ENCODE measurements around the gene CCDC83.

CCDC83 gene

GRCh38 chr11:85941380-85941973 lies 86.3 kb downstream of the CCDC83 start (continued):
- TF ChIP-seq, protein P1, sequence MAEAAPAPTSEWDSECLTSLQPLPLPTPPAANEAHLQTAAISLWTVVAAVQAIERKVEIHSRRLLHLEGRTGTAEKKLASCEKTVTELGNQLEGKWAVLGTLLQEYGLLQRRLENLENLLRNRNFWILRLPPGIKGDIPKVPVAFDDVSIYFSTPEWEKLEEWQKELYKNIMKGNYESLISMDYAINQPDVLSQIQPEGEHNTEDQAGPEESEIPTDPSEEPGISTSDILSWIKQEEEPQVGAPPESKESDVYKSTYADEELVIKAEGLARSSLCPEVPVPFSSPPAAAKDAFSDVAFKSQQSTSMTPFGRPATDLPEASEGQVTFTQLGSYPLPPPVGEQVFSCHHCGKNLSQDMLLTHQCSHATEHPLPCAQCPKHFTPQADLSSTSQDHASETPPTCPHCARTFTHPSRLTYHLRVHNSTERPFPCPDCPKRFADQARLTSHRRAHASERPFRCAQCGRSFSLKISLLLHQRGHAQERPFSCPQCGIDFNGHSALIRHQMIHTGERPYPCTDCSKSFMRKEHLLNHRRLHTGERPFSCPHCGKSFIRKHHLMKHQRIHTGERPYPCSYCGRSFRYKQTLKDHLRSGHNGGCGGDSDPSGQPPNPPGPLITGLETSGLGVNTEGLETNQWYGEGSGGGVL (tag by site-specific recombination; IDR thresholded peaks at IDR 0.05): no peak
- TF ChIP-seq ZBTB17 (tag by site-specific recombination; IDR thresholded peaks at IDR 0.05) (no peak), ZFHX2 (tag by site-specific recombination; conservative IDR thresholded peaks at IDR 0.05) (no peak), SCRT2 (tag by site-specific recombination; IDR thresholded peaks at IDR 0.05) (no peak), ZBTB21 (tag by site-specific recombination; IDR thresholded peaks at IDR 0.05) (no peak), GLI2 (tag by site-specific recombination; IDR thresholded peaks at IDR 0.05; ENCODE audit: borderline replicate concordance, low read depth) (no peak), ZNF677 (tag by site-specific recombination; IDR thresholded peaks at IDR 0.05) (no peak), CTCF (tag by site-specific recombination; IDR thresholded peaks at IDR 0.05) (peak; percentile 47), ZNF311 (tag by site-specific recombination; IDR thresholded peaks at IDR 0.05; ENCODE audit: borderline replicate concordance) (no peak), ZNF18 (tag by site-specific recombination; IDR thresholded peaks at IDR 0.05) (no peak), ZNF629 (tag by site-specific recombination; IDR thresholded peaks at IDR 0.05) (no peak), ZBTB20 (tag by site-specific recombination; IDR thresholded peaks at IDR 0.05) (peak; percentile 56), ZNF112 (tag by site-specific recombination; IDR thresholded peaks at IDR 0.05) (no peak), ZBTB8A (tag by site-specific recombination; IDR thresholded peaks at IDR 0.05) (no peak), ZNF449 (tag by site-specific recombination; IDR thresholded peaks at IDR 0.05) (no peak), ZSCAN16 (tag by site-specific recombination; IDR thresholded peaks at IDR 0.05) (no peak), REST (tag by site-specific recombination; IDR thresholded peaks at IDR 0.05) (peak; percentile 54), ZBTB1 (tag by site-specific recombination; IDR thresholded peaks at IDR 0.05) (no peak)
- TF ChIP-seq, protein P2, sequence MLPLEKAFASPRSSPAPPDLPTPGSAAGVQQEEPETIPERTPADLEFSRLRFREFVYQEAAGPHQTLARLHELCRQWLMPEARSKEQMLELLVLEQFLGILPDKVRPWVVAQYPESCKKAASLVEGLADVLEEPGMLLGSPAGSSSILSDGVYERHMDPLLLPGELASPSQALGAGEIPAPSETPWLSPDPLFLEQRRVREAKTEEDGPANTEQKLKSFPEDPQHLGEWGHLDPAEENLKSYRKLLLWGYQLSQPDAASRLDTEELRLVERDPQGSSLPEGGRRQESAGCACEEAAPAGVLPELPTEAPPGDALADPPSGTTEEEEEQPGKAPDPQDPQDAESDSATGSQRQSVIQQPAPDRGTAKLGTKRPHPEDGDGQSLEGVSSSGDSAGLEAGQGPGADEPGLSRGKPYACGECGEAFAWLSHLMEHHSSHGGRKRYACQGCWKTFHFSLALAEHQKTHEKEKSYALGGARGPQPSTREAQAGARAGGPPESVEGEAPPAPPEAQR (tag by site-specific recombination; IDR thresholded peaks at IDR 0.05): no peak

Data from HEK293 (cell line).